Activated CD4-positive, alpha-beta T cell treated with anti-CD3 and anti-CD28 coated beads, Interleukin-2, amount 50 U/mL, for 24 hours (primary cell): ENCODE data around the gene DDAH2.

Experiments used
- DNase-seq, 2 donors: peaks; one replicate each; pipeline ENCODE4 v3.0.0-alpha.2; 2020; ENCODE audit warnings: low read depth in 1 of 2, low spot score in 1 of 2

Gene DDAH2

GRCh38 chr6:31733734-31734133, 4.6 kb upstream of the DDAH2 start:
- DNase-seq: no peak

- no peak for DNase-seq
Observed at GRCh38 chr6:31732029-31732428, 2.9 kb upstream of the DDAH2 start.

- DNase-seq: no peak
Observed at GRCh38 chr6:31730631-31731086, 1.6 kb upstream of the DDAH2 start.

- peak; percentile 32 to 42 for DNase-seq
Observed at GRCh38 chr6:31729979-31730630, 1.0 kb upstream of the DDAH2 start.

GRCh38 chr6:31729515-31729978, 448 bp upstream of the DDAH2 start:
- peak; percentile 55 to 67 for DNase-seq

- no peak for DNase-seq
Observed at GRCh38 chr6:31727717-31728671, 1.1 kb downstream of the DDAH2 start.

GRCh38 chr6:31727034-31727716, 1.9 kb downstream of the DDAH2 start:
- DNase-seq: no peak

- no peak for DNase-seq
Observed at GRCh38 chr6:31725502-31726350, 3.4 kb downstream of the DDAH2 start.

- no peak for DNase-seq
Observed at GRCh38 chr6:31723980-31724691, 5.0 kb downstream of the DDAH2 start.

GRCh38 chr6:31723245-31723979, 5.7 kb downstream of the DDAH2 start, which contains the start of gene MPIG6B:
TSS of gene MPIG6B (plus strand) at chr6:31723373. CDS start at chr6:31723384, 11 bp downstream.
- DNase-seq: no peak

GRCh38 chr6:31722173-31722572, 6.9 kb downstream of the DDAH2 start:
- DNase-seq: no peak

GRCh38 chr6:31721351-31722020, 7.6 kb downstream of the DDAH2 start, which contains the start of gene LY6G6C:
TSS of gene LY6G6C (minus strand) at chr6:31721746. CDS start at chr6:31721679, 67 bp downstream.
- no peak for DNase-seq

GRCh38 chr6:31720196-31720770, 8.8 kb downstream of the DDAH2 start:
- DNase-seq: no peak

GRCh38 chr6:31719001-31719400, 10.1 kb downstream of the DDAH2 start:
- DNase-seq: no peak

- no peak for DNase-seq
Observed at GRCh38 chr6:31718265-31718664, 10.8 kb downstream of the DDAH2 start.

GRCh38 chr6:31717499-31718222, 11.4 kb downstream of the DDAH2 start:
- no peak for DNase-seq
